A172 (cell line): ENCODE measurements around the gene RELL2. TPM values are rescaled to one million over a fixed set of nuclear protein-coding genes. Genes with fewer than 3 reads are reported as not detected.
A peak's percentile ranks its signal among the peaks of the same experiment; 100 is the strongest.

ENCODE experiments used
- DNase-seq: peaks from one replicate; pipeline ENCODE4 v3.0.0-alpha.2; 2015; ENCODE audit warnings: low spot score
- total RNA-seq: library from RNA; depleted of rRNA; stranded (reverse); fragments of >200 nt; shearing (Covaris generic); gene quantifications from 2 replicates; pipeline ENCODE4 v1.2.3, GENCODE V29; 2014

RELL2 gene
- total RNA-seq, 1 experiment from 2014 or later, result 6.9 TPM

DNA sequence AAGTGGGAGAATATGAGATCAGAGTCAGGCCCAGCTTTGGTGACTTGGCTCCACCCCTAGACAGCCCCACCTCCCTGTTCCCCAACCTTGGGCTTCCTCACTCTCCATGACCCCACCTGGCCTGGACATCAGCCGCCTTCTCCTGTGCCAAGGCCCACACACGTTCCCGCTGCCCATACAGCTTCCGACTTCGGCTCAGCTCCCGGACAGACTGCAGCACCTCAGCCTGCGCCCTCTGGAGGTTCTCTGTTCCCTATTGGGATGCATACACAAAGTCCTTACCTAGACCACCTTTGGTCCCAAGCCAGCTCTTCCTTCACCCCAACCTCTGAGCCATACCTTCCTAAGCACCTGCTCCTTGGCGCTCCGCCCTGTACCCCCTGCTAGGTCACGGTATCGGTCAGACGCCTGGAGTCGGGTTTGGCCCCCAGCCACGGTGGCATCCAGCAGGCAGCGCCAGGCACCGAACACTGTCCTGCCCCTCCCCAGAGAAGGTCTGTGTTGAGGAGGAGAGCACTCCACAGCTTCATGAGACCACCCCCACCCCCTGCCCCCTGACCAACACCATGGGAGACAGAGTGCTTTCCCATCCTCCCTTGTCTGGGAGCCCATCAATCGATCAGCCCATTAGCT, 12.4 kb downstream of the RELL2 start:
- no peak for DNase-seq

DNA sequence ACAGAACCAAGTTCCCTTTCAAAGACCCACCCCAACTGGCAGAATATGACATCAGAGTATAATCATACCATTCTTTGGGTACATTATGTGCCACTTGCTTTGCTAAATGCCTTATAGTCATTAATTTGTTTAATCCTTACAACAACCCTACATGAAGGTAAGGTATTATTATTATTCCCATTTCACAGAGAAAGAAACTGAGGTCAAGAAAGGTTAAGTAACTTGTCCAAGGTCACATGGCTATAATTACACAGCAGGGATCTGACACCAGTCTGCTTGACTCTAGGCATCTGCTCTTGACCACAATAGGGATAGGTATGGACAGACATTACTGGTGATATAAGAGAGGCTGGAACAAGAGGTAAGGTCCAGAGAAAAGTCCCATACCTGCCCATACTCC, 13.2 kb downstream of the RELL2 start:
- DNase-seq, result no peak

DNA sequence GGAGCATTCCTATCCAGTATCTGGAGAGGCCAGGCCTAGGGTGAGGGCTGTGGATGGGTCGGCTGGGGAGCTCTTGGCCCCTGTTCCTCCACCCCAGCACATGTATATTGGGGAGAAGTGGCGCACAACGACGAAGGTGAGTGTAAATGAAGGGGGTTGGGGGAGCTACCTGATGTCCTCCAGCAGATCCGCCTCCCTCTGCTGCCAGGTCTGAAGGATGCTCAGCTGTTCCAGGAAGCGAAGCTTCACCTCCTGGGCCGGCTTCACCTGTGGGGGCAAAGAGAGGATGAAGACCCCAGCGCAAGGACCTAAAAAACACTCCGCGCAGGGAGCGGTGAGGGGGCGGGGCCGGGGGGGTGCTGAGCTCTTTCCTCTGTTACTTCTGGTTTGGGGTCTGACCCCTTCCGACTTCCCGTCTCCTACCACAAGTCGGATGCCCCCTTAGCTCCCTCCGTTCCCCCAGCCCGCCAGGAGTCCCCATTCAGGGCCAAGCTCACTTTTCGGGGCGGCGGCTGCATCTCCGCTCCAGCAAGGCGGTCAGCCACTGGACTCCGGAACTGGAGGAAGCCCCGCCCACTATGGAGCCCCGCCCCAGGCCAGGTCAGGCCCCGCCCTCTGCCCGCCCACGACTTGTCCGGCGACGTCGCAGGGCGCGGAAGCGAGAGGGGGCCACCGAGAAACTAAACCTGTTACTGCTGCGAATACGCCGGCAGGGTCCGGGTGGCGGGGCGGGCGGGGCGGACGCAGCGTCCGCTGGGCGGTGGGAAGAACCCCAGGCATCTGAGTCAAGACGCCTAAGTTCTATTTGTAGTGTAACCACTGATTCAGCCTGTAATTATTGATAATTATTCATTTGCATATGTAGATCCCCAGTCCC, 14.3 kb downstream of the RELL2 start, which contains the start of gene FCHSD1:
Gene FCHSD1 (minus strand): TSS at position 568 of the 877 bp plus-strand sequence. CDS start 50 bp downstream, at position 518.
- DNase-seq, result peak; percentile 54

DNA sequence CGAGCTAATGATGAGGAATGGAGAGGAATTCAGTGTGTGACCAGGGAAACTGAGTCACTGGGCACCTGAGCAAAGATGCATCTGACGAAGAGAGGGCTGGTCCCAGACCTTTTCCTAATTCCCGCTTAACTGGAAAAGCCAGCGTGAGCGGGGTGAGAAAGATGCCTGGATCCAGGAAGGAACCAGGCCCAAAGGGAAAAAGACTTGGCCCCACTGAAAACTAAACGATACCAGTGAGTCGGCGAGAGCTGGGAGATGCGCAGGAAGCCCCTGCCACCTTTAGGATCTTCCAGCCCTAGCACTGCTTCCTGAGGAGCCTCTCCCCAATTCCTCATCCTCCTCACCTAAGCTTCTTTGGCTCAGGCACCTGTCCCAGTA, 14.9 kb downstream of the RELL2 start:
- DNase-seq, result no peak

DNA sequence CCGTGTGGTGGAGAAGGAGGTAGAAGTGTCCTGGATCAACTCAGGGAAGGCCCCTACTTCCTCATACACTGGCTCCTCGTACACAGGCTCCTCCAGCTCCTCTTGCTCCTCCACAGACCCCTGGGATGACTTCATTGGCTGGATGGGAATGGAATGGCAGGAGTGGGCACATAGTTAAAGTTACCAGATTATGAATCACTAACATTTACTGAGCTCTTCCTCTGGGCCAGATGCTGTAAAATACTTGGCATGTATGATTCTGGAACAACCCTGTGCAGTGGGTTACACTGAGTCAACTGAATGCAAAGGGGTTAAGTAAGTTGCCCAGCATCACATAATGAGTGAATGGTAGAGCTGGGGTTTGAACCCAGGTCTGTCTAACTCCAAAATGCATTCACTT, 17.5 kb downstream of the RELL2 start:
- DNase-seq, result peak; percentile 36

DNA sequence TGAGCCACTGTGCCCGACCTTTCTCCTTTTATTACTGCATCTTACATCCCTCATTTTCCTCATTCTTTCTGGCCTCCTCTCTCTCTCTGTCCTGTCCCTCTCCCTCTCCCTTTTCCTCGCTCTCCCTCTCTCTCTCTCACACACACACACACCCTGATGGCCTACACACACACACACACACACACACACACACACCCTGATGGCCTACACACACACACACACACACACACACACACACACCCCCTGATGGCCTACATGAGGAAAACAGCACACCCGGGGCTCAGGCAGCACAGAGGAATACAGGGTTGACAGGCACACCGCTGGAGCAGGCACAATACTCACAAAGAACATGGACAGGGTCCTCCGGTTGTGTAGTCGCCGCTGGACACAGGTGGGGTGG, 18.2 kb downstream of the RELL2 start:
- no peak for DNase-seq

DNA sequence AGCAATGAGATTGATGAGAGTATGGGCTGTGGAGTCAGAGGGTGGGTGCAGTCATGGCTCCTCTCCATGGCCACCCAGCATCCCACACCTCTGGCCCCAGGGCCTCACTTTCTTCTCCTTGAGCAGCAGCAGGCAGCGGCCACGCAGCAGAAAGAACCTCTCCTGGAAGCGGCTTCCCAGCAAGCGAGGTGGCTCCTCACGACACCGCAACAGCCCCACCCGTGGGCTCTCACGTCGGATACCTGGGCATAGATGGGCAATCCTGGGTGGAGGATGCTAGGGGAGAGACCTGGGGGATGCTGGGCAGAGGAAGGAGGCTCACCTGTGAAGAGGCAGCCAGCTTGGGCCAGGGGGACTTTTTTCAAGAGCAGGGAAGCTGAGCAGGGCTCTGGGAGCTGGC, 19.6 kb downstream of the RELL2 start:
- DNase-seq, result no peak

DNA sequence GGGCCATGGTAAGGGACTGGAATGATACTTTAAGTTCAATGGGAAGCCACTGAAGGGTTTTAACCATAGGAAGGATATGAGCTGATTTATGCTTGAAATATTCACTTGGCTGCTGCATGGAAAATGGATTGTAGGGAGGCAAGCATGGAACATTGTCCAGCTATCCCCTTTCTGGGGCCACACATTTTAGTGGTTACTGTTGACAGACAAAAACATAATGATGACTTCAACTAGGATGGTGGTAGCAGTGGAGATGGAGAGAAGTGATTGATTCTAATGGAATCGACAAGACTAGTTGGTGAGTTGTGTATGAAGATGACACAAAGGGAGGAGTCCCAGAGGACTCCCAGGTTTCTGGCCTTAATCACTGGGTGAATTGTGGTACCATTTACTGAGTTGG, 20.6 kb downstream of the RELL2 start:
- DNase-seq, result no peak

DNA sequence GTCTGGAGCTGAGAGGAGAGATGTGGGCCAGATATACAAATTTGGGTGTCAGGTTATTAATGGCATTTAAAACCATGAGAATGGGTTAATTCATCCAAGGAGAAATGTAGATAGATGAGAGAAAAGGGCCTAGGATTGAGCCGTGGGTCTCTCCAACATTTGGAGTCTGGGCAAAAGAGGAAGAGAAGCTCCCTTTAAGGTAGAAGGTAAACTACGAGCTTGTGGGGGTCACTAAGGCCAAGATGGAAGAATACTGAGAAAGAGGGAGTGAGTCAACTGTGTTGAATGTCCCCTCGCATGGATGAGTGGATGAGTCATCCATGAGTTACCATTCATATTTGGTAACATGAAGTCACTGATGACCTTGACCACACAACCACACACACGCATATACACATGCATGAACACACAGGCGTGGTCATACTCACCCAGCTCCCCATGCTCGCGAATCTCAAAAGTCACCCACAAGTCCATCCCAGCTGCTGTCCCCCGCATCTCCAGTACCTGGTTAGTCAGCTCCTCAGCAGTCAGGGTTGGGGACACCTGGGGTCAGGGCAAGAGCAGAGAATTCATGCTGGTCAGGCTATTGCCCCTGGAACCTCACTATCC, 21.2 kb downstream of the RELL2 start:
- DNase-seq, result peak; percentile 84

DNA sequence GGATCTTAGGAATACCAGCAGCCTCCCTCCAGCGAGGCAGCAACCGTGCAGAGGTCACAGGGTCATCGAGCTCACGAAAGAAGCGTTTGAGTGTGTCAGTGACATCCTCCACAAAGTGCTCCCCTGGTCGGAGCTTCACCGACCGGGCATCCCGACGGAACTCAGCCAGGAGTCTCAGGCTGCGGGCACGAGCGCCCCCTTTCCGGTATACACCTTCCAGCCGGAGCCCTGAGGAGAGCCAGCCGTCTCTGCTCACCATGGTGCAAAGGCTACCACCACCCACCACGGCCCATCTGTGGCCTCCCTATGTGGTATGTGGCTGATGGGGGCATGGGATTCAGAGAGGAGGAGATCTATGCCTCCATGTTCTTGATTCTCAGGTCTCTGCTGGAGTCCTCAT, 25.2 kb downstream of the RELL2 start:
- DNase-seq, result no peak

DNA sequence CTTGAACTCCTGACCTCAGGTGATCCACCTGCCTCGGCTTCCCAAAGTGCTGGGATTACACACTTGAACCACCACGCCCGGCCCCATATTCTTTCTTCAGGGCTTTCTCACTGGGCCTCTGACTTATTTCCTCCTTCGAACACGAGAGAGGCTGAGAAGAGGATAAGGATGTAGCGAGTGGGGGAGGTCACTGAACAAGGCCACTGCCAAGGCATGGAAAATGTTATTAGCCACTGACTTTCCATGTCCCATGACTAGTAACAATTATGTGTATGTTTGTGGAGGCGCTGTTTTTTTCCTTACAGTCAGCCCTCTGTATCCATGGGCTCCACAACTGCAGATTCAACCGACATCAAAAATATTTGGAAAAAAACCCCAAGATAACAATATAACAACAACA, 26.7 kb downstream of the RELL2 start:
- no peak for DNase-seq

DNA sequence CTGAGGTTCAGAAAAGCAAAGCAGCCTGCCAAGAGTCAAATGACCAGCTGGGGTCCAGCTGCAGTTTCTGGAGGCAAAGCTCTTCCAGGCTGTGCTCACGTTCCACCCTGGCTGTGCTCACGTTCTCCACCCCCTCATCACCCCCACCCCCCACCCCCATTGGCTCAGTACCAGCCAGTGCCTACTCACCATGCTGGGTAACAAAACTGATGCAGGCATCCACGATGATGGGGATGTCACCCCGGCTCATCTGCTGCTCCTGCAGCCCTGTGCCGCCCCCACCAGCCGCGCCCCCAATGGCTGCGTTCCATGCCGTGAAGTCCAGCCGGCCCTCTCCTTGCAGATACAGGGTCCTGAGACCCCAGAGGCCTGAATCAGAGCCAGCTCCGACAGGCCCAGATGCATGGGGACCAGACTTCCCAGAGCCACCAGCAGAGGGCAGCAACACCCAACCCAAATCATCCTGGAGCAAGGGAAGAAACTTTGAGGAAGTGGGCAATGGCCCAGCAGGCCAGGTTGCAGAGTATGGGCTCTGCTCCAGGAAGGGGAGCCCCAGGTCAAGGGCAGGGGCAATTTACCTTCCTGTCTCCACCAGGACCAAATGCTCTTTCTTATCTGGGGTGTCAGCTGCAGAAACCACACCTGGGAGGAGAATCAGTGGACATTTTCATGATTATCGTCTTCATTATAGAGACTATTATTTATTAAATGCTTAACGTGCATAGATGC, 28.1 kb downstream of the RELL2 start:
- peak; percentile 62 for DNase-seq

DNA sequence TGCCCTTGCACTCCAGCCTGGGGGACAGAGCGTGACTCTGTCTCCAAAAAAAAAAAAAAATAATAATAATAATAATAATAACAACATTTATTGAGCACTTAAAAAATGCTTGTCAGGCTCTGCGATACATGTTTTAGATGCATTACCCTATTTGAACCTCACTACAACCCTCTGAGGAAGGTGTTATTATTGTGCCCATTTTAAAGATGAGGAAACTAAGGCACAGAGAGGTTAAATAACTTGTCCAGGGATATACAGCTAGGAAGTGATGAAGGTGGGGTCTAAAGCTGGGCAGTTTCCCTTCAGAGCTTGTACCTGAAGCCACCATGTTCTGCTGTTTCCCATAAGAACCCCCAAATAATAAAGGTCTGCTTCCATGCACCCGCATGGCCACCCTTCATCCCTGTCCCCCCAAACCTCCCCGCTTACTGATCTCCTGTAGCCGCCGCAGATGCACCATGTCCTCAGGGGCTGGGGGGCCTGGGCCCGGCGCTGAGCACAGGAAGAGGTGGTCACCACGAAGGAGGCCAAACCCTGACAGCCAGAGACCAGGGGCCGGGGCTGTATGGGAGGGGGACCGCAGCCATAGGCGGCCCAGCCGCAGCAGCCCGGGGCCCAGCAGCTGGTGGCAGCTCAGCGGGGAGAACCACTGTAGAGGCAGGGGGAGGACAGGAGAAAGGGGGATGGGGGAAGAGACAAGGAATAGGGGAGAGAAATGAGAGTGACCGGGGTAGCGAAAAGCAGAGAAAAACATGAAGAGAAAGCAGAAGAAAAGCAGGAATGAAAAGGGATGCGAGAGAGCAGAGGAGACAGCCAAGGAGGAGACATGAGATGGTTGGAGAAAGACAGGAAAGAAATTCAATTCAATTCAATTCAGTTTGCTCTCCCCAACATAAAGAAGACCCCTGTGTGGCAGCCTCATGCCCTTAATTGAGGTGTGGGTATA, 29.5 kb downstream of the RELL2 start:
- no peak for DNase-seq

DNA sequence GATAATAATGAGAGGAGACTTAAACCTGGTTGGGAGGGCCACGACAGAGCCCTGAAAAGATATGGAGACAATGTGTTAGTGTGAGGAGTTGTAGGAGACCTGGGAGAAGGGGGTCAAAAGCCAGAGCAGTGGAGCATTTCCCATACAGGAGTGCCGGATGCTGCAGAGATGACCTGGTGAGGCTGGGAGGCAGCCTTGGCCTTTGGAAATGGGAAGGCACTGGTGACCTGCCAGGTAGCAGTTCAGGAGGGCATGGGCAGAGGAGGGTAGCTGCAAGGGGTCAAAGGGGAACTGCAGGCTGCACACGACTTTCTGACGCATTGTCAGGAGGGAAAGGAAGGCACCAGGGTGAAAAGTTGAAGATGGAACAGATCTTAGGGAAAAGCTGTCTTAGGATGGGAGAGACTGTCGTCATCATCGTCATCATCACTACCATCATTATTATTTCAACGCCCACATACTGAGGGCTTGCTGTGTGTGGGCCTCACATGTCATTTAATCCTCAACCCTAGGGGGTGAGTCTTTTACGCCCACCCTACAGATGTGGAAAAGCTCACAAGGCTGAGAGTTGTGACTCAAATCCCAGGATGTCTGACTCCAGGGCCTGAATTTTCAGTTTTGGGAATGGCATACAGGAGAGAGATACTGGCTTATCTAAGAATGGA, 31.9 kb downstream of the RELL2 start:
- DNase-seq, result no peak

DNA sequence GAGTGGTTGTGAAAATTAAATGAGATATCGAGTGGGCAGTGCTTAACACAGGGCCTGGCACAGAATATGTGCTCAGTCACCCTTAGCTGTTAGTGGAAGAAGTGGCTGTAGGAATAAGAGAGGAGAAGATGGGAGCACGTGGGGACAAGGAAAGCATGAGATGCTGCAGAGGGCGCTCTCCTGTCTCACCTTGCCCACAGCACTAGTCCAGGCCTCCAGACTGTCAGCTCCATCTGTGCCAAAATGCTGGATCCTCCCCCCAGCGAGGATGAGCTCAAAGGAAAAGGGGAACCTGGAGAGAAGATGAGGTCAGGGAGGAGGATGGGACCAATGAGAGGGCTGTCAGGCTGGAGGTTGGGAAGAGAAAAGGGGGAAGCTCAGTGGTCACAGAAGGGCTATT, 32.7 kb downstream of the RELL2 start:
- no peak for DNase-seq

DNA sequence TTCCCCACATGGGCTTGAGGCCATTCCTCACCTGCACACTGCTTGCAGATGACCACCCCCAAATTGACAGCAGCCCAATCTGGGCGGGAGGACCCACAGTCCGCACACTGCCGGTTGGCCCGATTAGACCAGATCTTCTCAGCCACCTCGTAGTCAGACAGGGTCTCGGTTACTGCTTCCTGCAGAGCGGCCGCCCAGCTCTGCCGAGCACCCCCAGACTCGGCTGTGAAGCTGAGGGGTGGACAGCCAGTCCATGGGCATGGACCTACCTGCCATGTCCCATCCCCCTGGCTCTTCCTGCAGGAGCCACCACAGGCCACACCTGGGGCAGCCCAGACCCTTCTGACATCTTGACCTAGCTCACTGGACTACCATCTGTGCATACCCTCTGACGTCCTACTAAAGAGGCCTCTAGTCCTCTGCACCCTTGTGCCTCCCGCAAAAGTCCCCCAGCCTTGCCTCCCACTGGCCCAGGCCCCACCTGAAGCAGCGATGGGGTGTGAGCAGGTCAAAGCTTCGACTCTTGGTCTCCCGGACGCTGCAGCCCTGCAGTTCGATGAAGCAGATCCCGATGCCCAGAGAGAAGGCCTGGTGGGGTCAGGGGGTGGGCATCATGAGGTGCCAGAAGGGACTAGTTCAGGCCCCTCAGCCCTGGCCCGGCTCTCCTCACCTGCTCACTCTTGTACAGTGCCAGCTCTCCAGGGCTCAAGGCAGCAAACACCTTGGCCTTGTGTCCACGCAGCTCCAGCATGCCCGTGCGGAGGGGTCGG, 35.5 kb downstream of the RELL2 start:
- no peak for DNase-seq

DNA sequence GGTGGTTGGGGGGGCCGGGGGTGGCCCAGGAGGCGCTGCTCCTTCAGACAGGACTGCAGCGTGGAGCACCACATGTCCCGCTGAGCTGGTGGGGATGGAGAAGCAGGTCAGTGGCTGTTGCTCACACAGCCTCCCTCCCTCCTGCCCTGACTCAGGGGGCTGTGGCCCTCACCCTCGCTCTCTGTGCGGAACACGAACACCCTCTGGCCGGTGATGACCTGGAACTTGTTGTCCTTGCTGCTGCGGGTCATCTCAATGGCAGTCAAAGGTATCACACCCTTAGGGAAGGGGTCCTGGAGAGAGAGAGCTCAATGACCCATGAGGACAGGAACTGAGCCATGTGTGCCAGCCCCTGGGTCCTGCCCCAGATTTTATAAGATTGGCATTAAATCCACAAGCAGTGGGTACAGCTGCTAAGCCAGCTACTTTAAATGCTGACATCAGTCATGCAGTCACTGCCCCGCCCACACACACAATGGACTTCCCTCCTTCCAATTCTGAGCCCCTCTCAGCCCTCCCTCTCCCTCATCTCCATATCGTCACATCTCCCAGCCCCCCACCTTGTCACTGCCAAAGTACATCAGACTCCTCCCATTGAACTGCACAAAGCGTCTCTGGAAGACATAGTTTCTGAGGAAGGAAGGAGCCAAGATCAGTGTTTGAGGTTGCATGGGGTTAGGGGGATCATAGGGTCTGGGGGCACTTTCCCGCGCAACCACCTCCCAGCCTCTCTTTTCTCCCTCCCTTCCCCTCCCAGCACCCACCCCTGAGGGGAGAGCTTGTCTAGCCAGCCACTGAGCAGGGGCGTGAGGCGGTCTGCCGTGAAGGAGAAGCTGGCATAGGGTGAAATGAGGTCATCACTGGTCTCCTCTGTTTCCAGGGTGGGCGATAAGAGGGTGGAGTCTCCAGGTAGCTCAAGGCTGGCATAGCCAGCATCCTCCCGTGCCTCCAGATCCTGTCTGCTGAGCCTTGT, 36.3 kb downstream of the RELL2 start:
- no peak for DNase-seq

DNA sequence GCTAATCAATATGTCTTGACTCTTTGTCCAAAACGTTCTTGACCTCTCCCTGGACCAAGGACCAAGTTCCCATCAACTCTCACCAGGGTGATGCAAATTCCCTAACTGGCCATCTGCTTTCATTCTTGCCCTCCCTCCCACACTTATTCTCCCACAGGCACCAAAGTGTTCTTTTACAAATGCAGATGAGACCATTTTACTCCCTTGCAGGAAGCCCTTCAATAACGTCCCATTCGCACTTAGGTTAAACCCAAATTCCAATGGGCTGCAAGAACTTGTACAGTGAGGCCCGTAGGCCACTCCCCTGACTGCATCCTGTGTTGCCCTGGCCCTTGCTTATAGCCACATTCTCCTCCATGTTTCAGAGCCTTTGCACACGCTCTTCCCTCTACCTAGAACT, 38.0 kb downstream of the RELL2 start:
- DNase-seq, result no peak

DNA sequence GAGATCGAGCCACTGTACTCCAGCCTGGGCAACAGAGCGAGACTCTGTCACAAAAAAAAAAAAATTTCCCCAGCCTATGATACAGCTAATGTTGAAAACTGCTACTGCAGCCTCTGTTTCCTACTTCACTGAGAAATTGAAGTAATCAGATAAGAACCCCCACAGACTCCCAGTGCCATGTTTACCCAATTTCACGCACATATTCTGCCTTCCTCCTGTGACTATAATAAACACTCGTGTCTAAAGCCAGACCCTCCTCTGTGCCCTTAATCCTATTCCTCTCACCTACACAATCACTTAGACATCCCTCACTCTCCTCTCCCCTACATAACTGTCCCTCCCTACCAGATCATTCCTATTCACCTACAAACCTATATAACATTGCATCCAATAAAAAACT, 38.9 kb downstream of the RELL2 start:
- DNase-seq, result no peak
